ENCODE data around the gene ZNF25.

DNA sequence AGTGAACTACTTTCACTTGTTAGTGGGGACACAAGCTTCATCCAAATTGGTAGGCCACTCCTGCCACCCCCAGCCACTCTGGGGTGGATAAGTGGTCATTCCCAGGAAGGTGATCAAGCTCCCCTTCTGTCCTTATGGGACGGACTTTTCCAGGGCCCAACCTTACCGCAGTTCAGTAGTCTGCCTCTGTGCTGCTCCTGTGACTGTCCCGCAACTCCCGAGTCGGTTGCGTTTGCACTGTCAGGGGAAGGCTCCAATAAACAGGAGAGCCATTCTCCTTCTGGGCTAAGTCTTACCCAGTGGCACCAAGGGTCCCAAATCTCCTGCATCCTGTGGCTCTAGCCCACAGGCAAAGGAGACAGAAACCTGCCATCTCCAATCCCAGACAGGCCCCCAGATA, 26.6 kb upstream of the ZNF25 start:
- TF ChIP-seq CTCF (IDR thresholded peaks at IDR 0.05) = no peak
- TF ChIP-seq POLR2A (IDR thresholded peaks at IDR 0.05) = no peak

Measured in right lobe of liver (tissue), 4 donors.